HepG2 (cell line): ENCODE measurements around the gene KATNAL1. TPM values are rescaled to one million over a fixed set of nuclear protein-coding genes. Genes with fewer than 3 reads are reported as not detected.

ENCODE experiments used
- ATAC-seq: fragments of 200-7000 bp; cut with Tn5 transposase; 3 replicates; pipeline ENCODE4 v1.9.1; 2020; ENCODE audit warnings: mild to moderate bottlenecking, moderate library complexity
- BruUV-seq: library from RNA; stranded (reverse); fragments of 400-500 nt; replicated peaks from 2 replicates; lab custom pipeline; 2021; lab: Mats Ljungman, UMichigan
- CTCF ChIA-PET: fragments of 300-600 bp; formaldehyde crosslinking; extraction: SDS; loops from one replicate; lab custom pipeline; 2021; ENCODE audit warnings: low total read pairs, inconsistent platforms, low intra/inter-chr PET ratio; lab: Yijun Ruan, JAX
- POLR2A ChIA-PET: fragments of 350-600 bp; sonication (Branson Sonifier 250); formaldehyde crosslinking; loops from one replicate; lab custom pipeline; 2020; ENCODE audit warnings: antibody characterized with exemption, inconsistent platforms; lab: Yijun Ruan, JAX
- DNase-seq: peaks from one replicate; pipeline ENCODE4 v3.0.0-alpha.2; 2015; ENCODE audit warnings: low spot score
- FAIRE-seq: peaks from 3 replicates; lab custom pipeline; 2011; peaks lifted over from hg19 to GRCh38; lab: Jason Lieb, UNC
- H2AFZ ChIP-seq: one replicate; pipeline ENCODE4 v1.6.1; 2011; ENCODE audit warnings: low read length, inconsistent platforms
- H3K27ac ChIP-seq: fragments of 300-600 bp; 3 replicates; pipeline ENCODE4 v1.8.0; 2011; ENCODE audit warnings: mixed run types, mild to moderate bottlenecking, mixed read lengths, low read length, inconsistent platforms; ENCODE audit not compliant: insufficient read depth; ENCODE audit errors: extremely low read length
- H3K27me3 ChIP-seq, 2 experiments: fragments of 200-600 bp in 1 of 2; 2 replicates in 1 of 2; 3 replicates in 1 of 2; pipeline versions ENCODE4 v1.6.0 to v1.8.0; 2011; ENCODE audit warnings: low read length in 2 of 2, mild to moderate bottlenecking in 2 of 2, moderate library complexity in 2 of 2, inconsistent platforms in 1 of 2; ENCODE audit not compliant: insufficient read depth in 2 of 2, control insufficient read depth in 1 of 2
- H3K36me3 ChIP-seq, 2 experiments: fragments of 200-600 bp in 1 of 2; replicated peaks in 1 of 2; 2 replicates in 1 of 2; 3 replicates in 1 of 2; pipeline versions ENCODE4 v1.5.1 to v1.8.0; 2011; ENCODE audit warnings: low read length in 2 of 2, inconsistent platforms in 1 of 2; ENCODE audit not compliant: insufficient read depth in 2 of 2, control insufficient read depth in 1 of 2
- H3K4me1 ChIP-seq: 2 replicates; pipeline ENCODE4 v1.5.1; 2012; ENCODE audit warnings: low read length, inconsistent platforms; ENCODE audit not compliant: insufficient read depth
- H3K4me2 ChIP-seq: 2 replicates; pipeline ENCODE4 v1.6.0; 2011; ENCODE audit warnings: low read depth, low read length, inconsistent platforms
- H3K4me3 ChIP-seq, 3 experiments: fragments of 200-600 bp in 1 of 3; sonication (generic), shearing (Covaris generic) in 1 of 3; replicated peaks in 1 of 3; 2 replicates each; pipeline ENCODE4 v1.5.1; 2011 to 2016; ENCODE audit warnings: low read length in 3 of 3, inconsistent platforms in 2 of 3, low read depth in 2 of 3, mild to moderate bottlenecking in 2 of 3, control low read depth in 1 of 3, mixed read lengths in 1 of 3; ENCODE audit not compliant: insufficient read depth in 1 of 3
- H3K79me2 ChIP-seq: one replicate; pipeline ENCODE4 v1.6.1; 2011; ENCODE audit warnings: low read length, inconsistent platforms; ENCODE audit not compliant: insufficient read depth
- H3K9ac ChIP-seq: 2 replicates; pipeline ENCODE4 v1.6.0; 2011; ENCODE audit warnings: mild to moderate bottlenecking, low read depth, low read length, inconsistent platforms; ENCODE audit not compliant: insufficient read depth
- H3K9me3 ChIP-seq: 2 replicates; pipeline ENCODE4 v1.5.1; 2012; ENCODE audit warnings: mild to moderate bottlenecking, low read length
- H4K20me1 ChIP-seq: 2 replicates; pipeline ENCODE4 v1.6.0; 2011; ENCODE audit warnings: inconsistent platforms, mild to moderate bottlenecking, low read length, moderate library complexity; ENCODE audit not compliant: insufficient read depth
- GATAD1 ChIP-seq: IDR thresholded peaks from 2 replicates; pipeline ENCODE4 v1.6.1; 2016; ENCODE audit warnings: missing genetic modification reagents, missing compliant biosample characterization
- HOXD1 ChIP-seq: sonication (generic); formaldehyde crosslinking; IDR thresholded peaks from 2 replicates; pipeline ENCODE4 v1.5.0; 2020; ENCODE audit warnings: missing genetic modification reagents
- POGK ChIP-seq: sonication (generic); formaldehyde crosslinking; conservative IDR thresholded peaks from 2 replicates; pipeline ENCODE4 v1.8.0; 2022; ENCODE audit warnings: mild to moderate bottlenecking, moderate library complexity, missing genetic modification reagents
- ZNF382 ChIP-seq: sonication (generic); formaldehyde crosslinking; IDR thresholded peaks from 2 replicates; pipeline ENCODE4 v1.5.0; 2020; ENCODE audit warnings: missing genetic modification reagents, mild to moderate bottlenecking, borderline replicate concordance
- ZNF564 ChIP-seq: sonication (generic); formaldehyde crosslinking; IDR thresholded peaks from 2 replicates; pipeline ENCODE4 v1.8.1; 2023; ENCODE audit warnings: mild to moderate bottlenecking, missing genetic modification reagents
- ZNF713 ChIP-seq: sonication (generic); formaldehyde crosslinking; IDR thresholded peaks from 2 replicates; pipeline ENCODE4 v1.4.0; 2020; ENCODE audit warnings: mild to moderate bottlenecking, missing genetic modification reagents
- WGBS: methylation state at CpG from one replicate; pipeline ENCODE4 v1.1.6; 2017; ENCODE audit warnings: low lambda C conversion rate; 5-methylcytosine and 5-hydroxymethylcytosine counted together
- in situ Hi-C: cut with HindIII; loops from 2 replicates; pipeline ENCODE4 v1.10.0; 2017; ENCODE audit warnings: low pct_unique_long_range_greater_than_20kb; ENCODE audit not compliant: extremely low pct_ligation_motif_present
- intact Hi-C: fragments of 100-400 bp; cut with micrococcal nuclease; formaldehyde crosslinking; loops from one replicate; pipeline ENCODE4 v1.10.0; 2022; ENCODE audit not compliant: unreplicated experiment
- polyA plus RNA-seq, 8 experiments: library from polyadenylated mRNA; depleted of rRNA in 3 of 8; stranded (reverse) in 7 of 8; unstranded in 1 of 8; fragments of >200 nt; fragmentation: Illumina TruSeq in 4 of 8; extraction: Trizol in 4 of 8; gene quantifications; 2 replicates each; pipeline versions ENCODE4 v1.2.1 to v1.2.3, GENCODE V29; 2011 to 2016; ENCODE audit warnings: low read depth in 4 of 8, missing spikeins in 1 of 8, mixed read lengths in 1 of 8; ENCODE audit not compliant: insufficient read depth in 1 of 8
- total RNA-seq, 5 experiments: library from RNA; depleted of rRNA; stranded (reverse); fragments of >200 nt; fragmentation: Illumina TruSeq; extraction: Trizol; gene quantifications; 2 replicates each; pipeline ENCODE4 v1.2.3, GENCODE V29; 2016; ENCODE audit warnings: low read depth in 1 of 5

The KATNAL1 gene
- total and polyA plus RNA-seq, 2 of the 13 experiments (the other 11 are each of a cell fraction or from before 2014, with no cell fraction given) = 3.2 to 11.8 TPM

GRCh38 chr13:30224732-30225131 lies 82.6 kb downstream of the KATNAL1 start:
- Histone ChIP-seq H3K36me3 (peaks cover 2 to 12% of the 10 kb centered on the region in 2 experiments; a peak in 2 of 5 replicates), H3K27ac (no peak overlapping the region), H3K4me3 (no peak overlapping the region), H3K4me1 (no peaks in the 10 kb centered on the region), H3K9me3 (peaks cover 12% of the 10 kb centered on the region), H3K4me2 (no peak overlapping the region), H4K20me1 (no peaks in the 10 kb centered on the region), H3K27me3 (no peaks in the 10 kb centered on the region), H3K79me2 (no peaks in the 10 kb centered on the region), H3K9ac (no peak overlapping the region), H2AFZ (no peak overlapping the region)
- intact Hi-C loops (no loop called here), in situ Hi-C loops (no loop called here)
- POLR2A ChIA-PET = no interaction called here
- no peak for FAIRE-seq
- CTCF ChIA-PET = no interaction called here
- BruUV-seq = no TSS peak
- no peak for DNase-seq
- TF ChIP-seq HOXD1 (CRISPR knock-in tag) = no peak
- TF ChIP-seq GATAD1 (CRISPR knock-in tag) = no peak
- no peak for TF ChIP-seq POGK (CRISPR knock-in tag)
- 0 out of 2 replicates have a peak, but pooled peaks have one; percentile 70 for TF ChIP-seq ZNF382 (CRISPR knock-in tag)
- no peak for ATAC-seq

DNA sequence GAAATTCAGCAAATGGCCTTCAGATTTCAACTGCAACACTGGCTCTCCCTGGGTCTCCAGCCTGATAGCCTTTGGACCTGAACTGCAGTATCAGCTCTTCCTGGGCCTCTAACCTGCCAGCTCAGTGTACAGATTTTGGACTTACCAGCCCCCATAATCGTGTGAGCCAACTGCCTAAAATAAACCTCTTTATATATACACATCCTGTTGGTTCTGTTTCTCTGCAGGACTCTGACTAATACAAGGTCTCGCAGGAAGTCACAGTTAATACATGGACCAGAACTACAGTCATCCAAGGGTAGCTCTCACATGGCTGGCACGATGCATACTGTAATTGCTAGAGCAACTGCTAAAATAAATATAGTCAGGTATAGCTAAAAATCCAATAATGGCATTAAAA lies 85.1 kb downstream of the KATNAL1 start:
- intact Hi-C loops = no loop called here
- 100% methylated on average over 3 of the region's 3 CpGs for WGBS
- TF ChIP-seq ZNF564 (CRISPR knock-in tag) (peak; percentile 99), ZNF713 (CRISPR knock-in tag) (no peak)
- TF ChIP-seq, all 625 proteins: peak for 1

More for the DNA sequence above, 85.1 kb downstream of the KATNAL1 start:
- H4K20me1 ChIP-seq = no peaks in the 10 kb centered on the region
- H3K4me3 ChIP-seq = no peak overlapping the region
- H2AFZ ChIP-seq = no peak overlapping the region
- BruUV-seq = no TSS peak
- in situ Hi-C loops = no loop called here
- no peaks in the 10 kb centered on the region for H3K79me2 ChIP-seq
- no peak overlapping the region for H3K27ac ChIP-seq
- H3K4me2 ChIP-seq = no peak overlapping the region
- H3K9ac ChIP-seq = no peak overlapping the region
- FAIRE-seq = no peak
- ATAC-seq = no peak
- ChIA-PET POLR2A (no interaction called here), CTCF (no interaction called here)
- H3K27me3 ChIP-seq = no peaks in the 10 kb centered on the region
- no peaks in the 10 kb centered on the region for H3K4me1 ChIP-seq
- peaks cover 12% of the 10 kb centered on the region for H3K9me3 ChIP-seq
- H3K36me3 ChIP-seq = peaks cover 2 to 8% of the 10 kb centered on the region in 2 experiments; a peak in 2 of 5 replicates
- no peak for DNase-seq
